H1 (cell line): ENCODE data around the gene ATF7IP. TPM values are rescaled to one million over a fixed set of nuclear protein-coding genes. Genes with fewer than 3 reads are reported as not detected.

ENCODE experiments used
- SIRT6 ChIP-seq: IDR thresholded peaks from one replicate; pipeline ENCODE4 v1.7.1; 2012; ENCODE audit warnings: low read length, inconsistent platforms
- SP4 ChIP-seq: IDR thresholded peaks from 2 replicates; pipeline ENCODE4 v1.6.1; 2012; ENCODE audit warnings: low read length, inconsistent platforms
- polyA plus RNA-seq, 7 experiments: library from polyadenylated mRNA; depleted of rRNA in 3 of 7; stranded (reverse) in 5 of 7; unstranded in 2 of 7; fragments of >200 nt in 5 of 7; fragments of 200-250 nt in 2 of 7; gene quantifications; 1 replicate in 5 of 7; 2 replicates in 1 of 7; 4 replicates in 1 of 7; pipeline versions ENCODE4 v1.2.1 to v1.2.3, GENCODE V29; 2011 to 2013; ENCODE audit warnings: missing spikeins in 2 of 7, mixed read lengths in 2 of 7
- total RNA-seq: library from RNA; stranded (reverse); fragmentation: NEBNext Ultra II Directional; extraction: Animal tissue kit (Norgen Biotek cat#: 25700); gene quantifications from 2 replicates; pipeline ENCODE4 v1.2.1, GENCODE V29; 2021

The ATF7IP gene
- total and polyA plus RNA-seq, 2 of the 8 experiments (the other 6 are each of a cell fraction or from before 2014, with no cell fraction given): 34.2 to 148 TPM

GRCh38 chr12:14540801-14541462 lies 175.4 kb downstream of the ATF7IP start (continued):
- TF ChIP-seq SP4: no peak
- no peak for TF ChIP-seq SIRT6
- TF ChIP-seq, all 59 proteins: peak for 0
